CD4-positive, CD25-positive, alpha-beta regulatory T cell (primary cell): ENCODE data around the gene LSM3. TPM values are rescaled to one million over a fixed set of nuclear protein-coding genes. Genes with fewer than 3 reads are reported as not detected.

Experiments
- ATAC-seq, 2 donors: fragments of 150-1000 bp; cut with Tn5 transposase; one replicate each; pipeline ENCODE4 v1.10.0; 2021; ENCODE audit warnings: low read depth in 2 of 2, moderate number of reproducible peaks in 2 of 2, moderate library complexity in 1 of 2
- DNase-seq, 3 donors: peaks; one replicate each; pipeline versions ENCODE4 v3.0.0 to v3.0.0-alpha.2; 2012 to 2022; ENCODE audit warnings: mixed read lengths in 1 of 3
- H3K27ac ChIP-seq: one replicate; pipeline ENCODE4 v1.7.0; 2013; ENCODE audit warnings: mild to moderate bottlenecking, low read length; ENCODE audit not compliant: insufficient read depth, poor library complexity, severe bottlenecking
- H3K27me3 ChIP-seq: one replicate; pipeline ENCODE4 v1.7.0; 2013; ENCODE audit warnings: low read length; ENCODE audit not compliant: control insufficient read depth, insufficient read depth
- H3K36me3 ChIP-seq: one replicate; pipeline ENCODE4 v1.7.0; 2013; ENCODE audit warnings: mild to moderate bottlenecking, low read length, moderate library complexity; ENCODE audit not compliant: control insufficient read depth, insufficient read depth
- H3K4me1 ChIP-seq: 2 replicates; pipeline ENCODE4 v1.7.0; 2013; ENCODE audit warnings: mild to moderate bottlenecking, low read length; ENCODE audit not compliant: insufficient read depth, control insufficient read depth, poor library complexity, severe bottlenecking
- H3K4me3 ChIP-seq: one replicate; pipeline ENCODE4 v1.7.0; 2013; ENCODE audit warnings: low read depth, mild to moderate bottlenecking, low read length, moderate library complexity
- H3K9me3 ChIP-seq, 2 experiments: 1 replicate in 1 of 2; 2 replicates in 1 of 2; pipeline ENCODE4 v1.7.0; 2013; ENCODE audit warnings: low read length in 2 of 2, mild to moderate bottlenecking in 1 of 2, moderate library complexity in 1 of 2; ENCODE audit not compliant: control insufficient read depth in 2 of 2
- H3K27ac Mint-ChIP-seq, 3 donors: one replicate each; pipeline ENCODE4 v1.8.0; 2020 to 2022; ENCODE audit warnings: mild to moderate bottlenecking in 3 of 3, mixed read lengths in 3 of 3, moderate library complexity in 2 of 3
- H3K27me3 Mint-ChIP-seq: one replicate; pipeline ENCODE4 v1.8.0; 2022; ENCODE audit warnings: mild to moderate bottlenecking, mixed read lengths
- H3K36me3 Mint-ChIP-seq: one replicate; pipeline ENCODE4 v1.8.0; 2020; ENCODE audit warnings: mixed read lengths
- H3K4me1 Mint-ChIP-seq, 4 donors: one replicate each; pipeline ENCODE4 v1.8.0; 2020 to 2022; ENCODE audit warnings: mixed read lengths in 4 of 4, mild to moderate bottlenecking in 1 of 4
- H3K4me3 Mint-ChIP-seq, 4 donors: one replicate each; pipeline ENCODE4 v1.8.0; 2020 to 2022; ENCODE audit warnings: mild to moderate bottlenecking in 4 of 4, mixed read lengths in 4 of 4, moderate library complexity in 3 of 4
- H3K9me3 Mint-ChIP-seq, 7 donors: one replicate each; pipeline ENCODE4 v1.8.0; 2020 to 2022; ENCODE audit warnings: mixed read lengths in 7 of 7, mild to moderate bottlenecking in 3 of 7, moderate library complexity in 2 of 7
- polyA plus RNA-seq, 4 donors: library from polyadenylated mRNA; unstranded; fragments of 300-500 nt; fragmentation: Illumina TruSeq; gene quantifications; one replicate each; pipeline ENCODE4 v1.2.3, GENCODE V29; 2021
- total RNA-seq: library from RNA; stranded (reverse); gene quantifications from one replicate; pipeline ENCODE4 v1.2.3, GENCODE V29; 2022

LSM3 gene
- total and polyA plus RNA-seq, 5 donors from 2014 or later: 6.6 to 25.7 (median 21.0) TPM

DNA sequence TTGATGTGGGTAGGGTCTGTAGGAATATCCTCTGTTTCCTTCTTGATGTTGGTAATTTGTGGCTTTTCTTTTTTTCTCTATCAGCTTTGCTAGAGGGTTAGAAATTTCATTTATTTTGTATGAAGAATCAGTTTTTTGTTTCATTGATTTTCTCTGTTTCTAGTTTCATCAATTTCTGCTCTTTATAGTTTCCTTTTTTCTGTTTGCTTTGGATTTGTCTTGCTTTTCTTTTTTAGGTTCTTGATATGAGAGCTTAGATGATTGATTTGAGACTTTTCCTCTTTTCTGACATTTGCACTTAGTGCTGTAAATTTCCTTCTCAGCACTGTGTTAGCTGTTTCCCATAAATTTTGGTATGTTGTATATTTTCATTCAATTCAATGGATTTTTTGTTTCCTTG is 61.3 kb downstream of the LSM3 start:
- H3K27ac ChIP-seq: no peak overlapping the region
- H3K27me3 ChIP-seq: peaks cover under 1% of the 10 kb centered on the region
- H3K4me1 Mint-ChIP-seq: no peaks in the 10 kb centered on the region
- H3K9me3 ChIP-seq: no peaks in the 10 kb centered on the region
- no peaks in the 10 kb centered on the region for H3K36me3 Mint-ChIP-seq
- peaks cover 12% of the 10 kb centered on the region for H3K27me3 Mint-ChIP-seq
- no peak for ATAC-seq
- H3K4me3 Mint-ChIP-seq: no peak overlapping the region
- DNase-seq: no peak
- no peak overlapping the region for H3K4me3 ChIP-seq
- no peak overlapping the region for H3K27ac Mint-ChIP-seq
- no peaks in the 10 kb centered on the region for H3K36me3 ChIP-seq
- no peaks in the 10 kb centered on the region for H3K4me1 ChIP-seq
- no peaks in the 10 kb centered on the region for H3K9me3 Mint-ChIP-seq

DNA sequence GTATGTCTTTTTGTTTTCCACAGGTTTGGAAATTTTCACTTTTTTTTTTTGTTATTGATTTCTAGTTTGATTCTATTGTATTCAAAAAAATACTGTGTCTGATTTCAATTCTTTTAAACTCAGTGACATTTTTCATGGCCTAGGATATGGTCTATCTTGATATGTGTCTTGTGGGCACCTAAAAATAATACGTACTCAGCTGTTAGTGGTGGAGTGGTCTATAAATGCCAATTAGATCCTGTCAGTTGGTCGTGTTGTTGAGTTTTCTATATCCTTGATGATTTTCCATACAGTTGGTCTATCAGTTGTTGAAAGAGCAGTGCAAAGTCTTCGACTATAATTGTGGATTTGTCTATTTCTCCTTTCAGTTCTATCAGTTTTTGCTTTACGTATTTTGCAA is 61.7 kb downstream of the LSM3 start:
- H3K27me3 Mint-ChIP-seq: peaks cover 10% of the 10 kb centered on the region
- DNase-seq (no peak), ATAC-seq (no peak)
- no peaks in the 10 kb centered on the region for H3K36me3 Mint-ChIP-seq
- no peak overlapping the region for H3K4me3 Mint-ChIP-seq
- H3K36me3 ChIP-seq: no peaks in the 10 kb centered on the region
- H3K27me3 ChIP-seq: no peaks in the 10 kb centered on the region
- H3K27ac Mint-ChIP-seq: no peak overlapping the region
- no peak overlapping the region for H3K27ac ChIP-seq
- no peaks in the 10 kb centered on the region for H3K9me3 Mint-ChIP-seq
- H3K4me3 ChIP-seq: no peak overlapping the region
- H3K4me1 Mint-ChIP-seq: no peaks in the 10 kb centered on the region
- no peaks in the 10 kb centered on the region for H3K9me3 ChIP-seq
- no peaks in the 10 kb centered on the region for H3K4me1 ChIP-seq

DNA sequence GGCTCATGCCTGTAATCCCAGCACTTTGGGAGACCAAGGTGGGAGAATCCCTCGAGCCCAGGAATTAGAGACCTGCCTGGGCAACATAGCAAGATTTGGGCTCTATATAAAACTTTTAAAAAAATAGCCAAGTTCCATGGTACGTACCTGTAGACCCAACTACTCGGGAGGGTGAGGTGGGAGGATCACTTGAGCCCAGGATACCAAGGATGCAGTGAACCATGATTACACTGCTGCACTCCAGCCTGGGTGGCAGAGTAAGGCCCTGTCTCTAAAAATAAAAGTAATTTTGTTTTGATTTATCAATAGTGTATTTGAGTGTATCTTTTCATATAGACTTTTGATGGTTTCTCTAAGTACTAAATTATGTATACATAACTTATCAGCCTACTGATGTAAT is 63.1 kb downstream of the LSM3 start:
- H3K27me3 Mint-ChIP-seq: peaks cover 10% of the 10 kb centered on the region
- Histone ChIP-seq H3K27me3 (no peaks in the 10 kb centered on the region), H3K27ac (no peak overlapping the region), H3K36me3 (no peaks in the 10 kb centered on the region), H3K4me1 (no peaks in the 10 kb centered on the region), H3K4me3 (no peak overlapping the region), H3K9me3 (no peaks in the 10 kb centered on the region)
- H3K27ac Mint-ChIP-seq: no peak overlapping the region
- DNase-seq (no peak), ATAC-seq (no peak)
- no peak overlapping the region for H3K4me3 Mint-ChIP-seq
- no peaks in the 10 kb centered on the region for H3K36me3 Mint-ChIP-seq
- no peaks in the 10 kb centered on the region for H3K4me1 Mint-ChIP-seq
- H3K9me3 Mint-ChIP-seq: no peaks in the 10 kb centered on the region

DNA sequence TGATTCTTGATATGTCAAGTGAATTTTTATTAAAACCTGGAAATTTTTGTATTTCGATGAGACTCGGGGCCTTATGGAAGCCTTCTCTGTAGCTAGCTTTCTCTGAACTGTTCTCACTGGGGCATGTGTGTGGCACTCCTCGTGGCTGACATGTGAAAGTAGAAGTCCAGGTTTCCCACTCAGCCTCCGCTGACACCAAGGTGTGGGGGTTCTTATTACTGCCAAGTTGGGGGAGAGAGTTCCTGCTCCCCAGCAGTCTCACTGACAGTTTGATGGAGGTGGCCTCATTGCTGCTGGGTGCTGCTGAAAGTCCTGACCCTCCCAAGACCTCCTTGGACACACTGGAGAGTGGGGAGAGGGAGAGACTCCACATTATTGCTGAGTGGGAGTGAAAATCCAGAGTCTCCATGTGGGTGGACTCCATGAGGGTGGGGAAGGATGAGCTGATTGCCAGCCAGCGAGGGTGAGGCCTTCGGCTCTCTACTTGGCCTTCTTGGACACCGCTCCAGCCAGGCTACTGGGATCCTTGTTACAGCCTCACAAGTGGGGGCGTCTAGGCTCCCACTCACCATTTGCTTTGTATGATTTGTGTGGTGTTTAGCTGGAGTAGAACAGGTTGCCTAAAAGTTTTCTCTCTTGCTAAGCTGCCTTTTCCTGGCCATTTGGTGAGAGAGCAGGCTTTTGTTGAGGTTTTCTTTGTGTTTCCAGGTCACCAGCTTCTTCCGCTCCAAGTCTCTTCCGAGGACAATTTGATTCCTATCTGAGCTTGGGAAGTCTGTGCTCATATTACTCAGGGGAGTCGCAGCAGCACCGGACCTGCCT is 64.1 kb downstream of the LSM3 start:
- H3K4me3 ChIP-seq: no peak overlapping the region
- Mint-ChIP-seq H3K27ac (peak overlapping the region in 1 of 3 donors; percentile 5), H3K4me3 (no peak overlapping the region), H3K9me3 (no peaks in the 10 kb centered on the region), H3K4me1 (no peaks in the 10 kb centered on the region), H3K27me3 (peaks cover 15% of the 10 kb centered on the region), H3K36me3 (no peaks in the 10 kb centered on the region)
- DNase-seq: no peak
- ATAC-seq: no peak
- no peaks in the 10 kb centered on the region for H3K36me3 ChIP-seq
- no peaks in the 10 kb centered on the region for H3K4me1 ChIP-seq
- H3K9me3 ChIP-seq: no peaks in the 10 kb centered on the region
- peaks cover 3% of the 10 kb centered on the region for H3K27me3 ChIP-seq
- no peak overlapping the region for H3K27ac ChIP-seq

DNA sequence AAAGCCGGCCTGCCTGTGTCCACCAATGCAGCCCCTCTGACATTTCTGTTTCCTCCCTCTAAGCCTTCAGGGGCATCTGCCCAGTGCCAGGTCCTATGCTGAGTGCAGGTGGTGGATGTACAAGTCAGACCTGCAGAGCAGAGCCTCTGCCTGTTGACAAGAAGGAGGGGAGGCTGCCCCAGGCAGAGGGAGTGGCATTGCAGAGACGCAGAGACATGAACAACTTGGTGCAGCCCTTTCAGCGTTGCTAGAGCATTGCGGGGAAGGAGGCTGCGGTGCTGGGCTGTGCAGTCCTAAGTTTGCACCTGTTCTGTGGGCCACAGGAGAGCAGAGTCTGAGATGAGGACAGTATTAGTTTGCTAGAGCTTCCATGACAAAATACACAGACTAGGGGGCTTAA is 65.2 kb downstream of the LSM3 start:
- no peak overlapping the region for H3K4me3 ChIP-seq
- H3K27me3 Mint-ChIP-seq: peaks cover 21% of the 10 kb centered on the region
- no peaks in the 10 kb centered on the region for H3K9me3 Mint-ChIP-seq
- no peaks in the 10 kb centered on the region for H3K9me3 ChIP-seq
- DNase-seq (no peak), ATAC-seq (no peak)
- no peaks in the 10 kb centered on the region for H3K4me1 ChIP-seq
- no peak overlapping the region for H3K4me3 Mint-ChIP-seq
- H3K27ac ChIP-seq: no peak overlapping the region
- no peak overlapping the region for H3K27ac Mint-ChIP-seq
- H3K36me3 ChIP-seq: no peaks in the 10 kb centered on the region
- H3K27me3 ChIP-seq: peaks cover 3% of the 10 kb centered on the region
- H3K36me3 Mint-ChIP-seq: no peaks in the 10 kb centered on the region
- no peaks in the 10 kb centered on the region for H3K4me1 Mint-ChIP-seq

DNA sequence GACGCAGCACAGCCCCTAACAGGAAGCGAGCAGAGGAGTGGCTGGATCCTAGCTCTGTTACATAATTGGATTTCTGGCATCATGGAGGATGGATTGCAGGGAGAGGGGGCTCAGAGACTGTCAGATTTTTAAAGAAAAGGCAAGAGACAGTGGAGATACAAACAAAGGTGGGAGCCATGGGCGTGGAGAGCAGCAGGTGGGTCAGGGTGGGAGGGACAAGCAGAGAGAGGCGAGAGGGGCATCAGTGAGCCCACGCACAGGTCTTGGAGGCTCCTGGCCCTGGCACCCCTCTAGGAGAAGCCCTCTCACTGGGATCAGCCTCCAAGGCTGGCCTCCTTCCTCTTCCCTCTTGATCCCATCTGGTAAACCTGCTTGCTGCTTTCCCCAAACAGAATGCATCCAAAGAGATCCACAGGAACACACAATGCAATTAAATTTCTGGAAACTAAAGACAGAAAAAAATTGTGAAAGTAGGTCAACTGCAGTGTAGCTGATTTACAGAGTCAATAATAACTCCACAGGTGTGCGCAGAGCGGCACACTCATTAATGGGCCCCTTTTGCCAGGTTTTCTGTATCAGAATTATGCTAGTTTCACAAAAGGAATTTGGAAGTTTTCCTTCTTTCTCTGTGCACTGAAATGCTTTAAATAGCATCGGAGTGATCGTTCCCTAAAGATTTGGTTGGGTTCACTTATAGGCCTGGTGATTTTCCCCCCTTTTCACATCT is 66.1 kb downstream of the LSM3 start:
- Histone ChIP-seq H3K9me3 (no peaks in the 10 kb centered on the region), H3K36me3 (no peaks in the 10 kb centered on the region), H3K4me3 (no peak overlapping the region), H3K4me1 (no peaks in the 10 kb centered on the region), H3K27me3 (peaks cover 3% of the 10 kb centered on the region), H3K27ac (no peak overlapping the region)
- no peak overlapping the region for H3K4me3 Mint-ChIP-seq
- H3K4me1 Mint-ChIP-seq: no peaks in the 10 kb centered on the region
- H3K27ac Mint-ChIP-seq: peak overlapping the region in 1 of 3 donors; percentile 45
- H3K9me3 Mint-ChIP-seq: no peaks in the 10 kb centered on the region
- no peak for ATAC-seq
- no peak for DNase-seq
- H3K36me3 Mint-ChIP-seq: no peaks in the 10 kb centered on the region
- H3K27me3 Mint-ChIP-seq: peaks cover 27% of the 10 kb centered on the region

DNA sequence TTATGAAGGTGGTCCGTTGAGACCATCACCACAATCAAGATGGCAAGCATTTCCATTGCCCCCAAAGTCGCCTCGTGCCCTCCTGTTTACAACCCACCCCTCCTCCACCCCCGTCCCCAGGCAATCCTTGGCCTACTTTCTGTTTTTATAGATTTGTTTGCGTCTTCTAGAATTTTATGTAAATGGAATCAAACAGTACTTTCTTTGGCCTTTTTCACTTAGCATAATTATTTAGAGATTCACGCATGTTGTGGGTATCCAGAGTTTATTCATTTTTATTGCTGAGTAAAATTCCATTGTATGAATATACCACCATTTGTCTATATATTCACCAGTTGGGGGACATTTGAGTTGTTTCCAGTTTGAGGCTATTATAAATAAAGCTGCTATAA is 66.6 kb downstream of the LSM3 start:
- Mint-ChIP-seq H3K36me3 (no peaks in the 10 kb centered on the region), H3K27me3 (peaks cover 27% of the 10 kb centered on the region), H3K4me1 (no peaks in the 10 kb centered on the region)

DNA sequence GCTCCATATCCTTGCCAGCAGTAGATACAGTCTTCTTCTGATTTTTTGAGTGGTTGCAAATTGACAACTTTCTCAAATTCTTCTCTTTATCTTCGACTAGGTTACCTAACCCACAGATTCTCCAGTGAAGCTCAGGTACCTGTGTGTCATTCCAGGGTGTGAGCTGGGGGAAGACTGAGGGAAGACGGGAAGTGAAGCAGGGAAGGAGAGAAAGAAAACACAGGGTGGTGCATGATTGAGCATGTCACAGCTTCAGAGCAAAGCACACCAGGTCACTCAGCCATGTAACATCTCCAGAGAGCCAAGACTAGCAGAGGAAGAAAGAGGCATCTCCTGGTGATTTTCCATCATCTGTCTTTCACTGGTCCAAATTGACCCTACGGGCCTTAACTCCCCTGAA is 67.2 kb downstream of the LSM3 start:
- ATAC-seq (no peak), DNase-seq (no peak)
- H3K9me3 ChIP-seq: no peaks in the 10 kb centered on the region
- H3K27me3 Mint-ChIP-seq: peaks cover 24% of the 10 kb centered on the region
- H3K27ac ChIP-seq: no peak overlapping the region
- H3K4me1 Mint-ChIP-seq: no peaks in the 10 kb centered on the region
- H3K4me3 ChIP-seq: no peak overlapping the region
- no peak overlapping the region for H3K4me3 Mint-ChIP-seq
- H3K9me3 Mint-ChIP-seq: no peaks in the 10 kb centered on the region
- no peak overlapping the region for H3K27ac Mint-ChIP-seq
- H3K27me3 ChIP-seq: peaks cover 3% of the 10 kb centered on the region
- H3K36me3 ChIP-seq: no peaks in the 10 kb centered on the region
- H3K36me3 Mint-ChIP-seq: no peaks in the 10 kb centered on the region
- no peaks in the 10 kb centered on the region for H3K4me1 ChIP-seq

More for the DNA sequence above, 66.6 kb downstream of the LSM3 start:
- Mint-ChIP-seq H3K4me3 (no peak overlapping the region), H3K27ac (no peak overlapping the region), H3K9me3 (no peaks in the 10 kb centered on the region)
- H3K4me1 ChIP-seq: no peaks in the 10 kb centered on the region
- H3K4me3 ChIP-seq: no peak overlapping the region
- no peaks in the 10 kb centered on the region for H3K9me3 ChIP-seq
- peaks cover 3% of the 10 kb centered on the region for H3K27me3 ChIP-seq
- no peak for ATAC-seq
- H3K27ac ChIP-seq: no peak overlapping the region
- no peak for DNase-seq
- H3K36me3 ChIP-seq: no peaks in the 10 kb centered on the region
